AG09319 (cell line): Measurements from ENCODE around the gene TEX29.

ENCODE experiments used
- DNase-seq: peaks from one replicate; pipeline ENCODE4 v3.0.0-alpha.2; 2010; ENCODE audit warnings: low read depth; ENCODE audit errors: extremely low read depth
- TF ChIP-seq, protein P1 (sequence below): IDR thresholded peaks from 2 replicates; pipeline ENCODE4 v1.5.1; 2011; ENCODE audit warnings: low read depth, mild to moderate bottlenecking, inconsistent platforms, low read length, moderate library complexity

Gene TEX29

DNA sequence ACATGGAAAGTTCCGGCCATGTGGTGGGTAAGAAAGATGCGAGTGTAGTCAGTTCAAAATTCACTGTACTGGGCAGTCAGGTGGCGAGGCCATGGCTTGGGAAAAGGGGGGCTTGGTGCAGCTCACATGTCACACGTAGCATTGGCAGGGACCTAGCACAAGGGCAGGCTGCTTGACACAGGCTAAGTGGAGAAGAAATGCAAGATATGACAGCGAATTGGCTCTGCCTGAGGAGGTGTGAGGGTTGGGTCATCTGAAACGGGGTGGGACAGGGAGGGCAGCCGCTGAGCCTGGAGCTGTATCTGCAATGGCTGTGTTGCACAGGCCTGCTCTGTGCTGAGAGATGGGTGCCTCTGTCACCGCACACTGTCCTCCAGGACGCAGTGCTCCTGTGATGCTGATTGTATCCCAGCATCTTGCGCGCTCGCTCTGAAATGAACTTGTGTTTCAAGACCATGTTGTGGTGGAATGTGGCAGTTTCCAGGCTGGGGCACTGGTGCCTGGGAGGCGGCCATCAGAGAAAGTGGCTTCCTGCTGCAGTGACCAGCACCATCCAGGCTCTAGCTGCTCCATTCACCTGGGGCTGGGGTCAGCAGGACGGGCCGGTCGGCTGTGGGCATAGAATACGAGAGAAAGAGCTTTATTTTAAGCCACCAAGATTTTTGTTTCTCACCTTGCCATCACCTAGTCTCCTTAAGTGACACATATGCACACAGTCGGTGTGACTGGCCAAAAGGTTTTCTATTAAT is 70.3 kb downstream of the TEX29 start:
- DNase-seq: no peak
- TF ChIP-seq, protein P1, sequence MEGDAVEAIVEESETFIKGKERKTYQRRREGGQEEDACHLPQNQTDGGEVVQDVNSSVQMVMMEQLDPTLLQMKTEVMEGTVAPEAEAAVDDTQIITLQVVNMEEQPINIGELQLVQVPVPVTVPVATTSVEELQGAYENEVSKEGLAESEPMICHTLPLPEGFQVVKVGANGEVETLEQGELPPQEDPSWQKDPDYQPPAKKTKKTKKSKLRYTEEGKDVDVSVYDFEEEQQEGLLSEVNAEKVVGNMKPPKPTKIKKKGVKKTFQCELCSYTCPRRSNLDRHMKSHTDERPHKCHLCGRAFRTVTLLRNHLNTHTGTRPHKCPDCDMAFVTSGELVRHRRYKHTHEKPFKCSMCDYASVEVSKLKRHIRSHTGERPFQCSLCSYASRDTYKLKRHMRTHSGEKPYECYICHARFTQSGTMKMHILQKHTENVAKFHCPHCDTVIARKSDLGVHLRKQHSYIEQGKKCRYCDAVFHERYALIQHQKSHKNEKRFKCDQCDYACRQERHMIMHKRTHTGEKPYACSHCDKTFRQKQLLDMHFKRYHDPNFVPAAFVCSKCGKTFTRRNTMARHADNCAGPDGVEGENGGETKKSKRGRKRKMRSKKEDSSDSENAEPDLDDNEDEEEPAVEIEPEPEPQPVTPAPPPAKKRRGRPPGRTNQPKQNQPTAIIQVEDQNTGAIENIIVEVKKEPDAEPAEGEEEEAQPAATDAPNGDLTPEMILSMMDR: no peak

- TF ChIP-seq, protein P1: no peak
- no peak for DNase-seq
These were observed 72.0 kb downstream of the TEX29 start for GRCh38 chr13:111392486-111392885.

DNA sequence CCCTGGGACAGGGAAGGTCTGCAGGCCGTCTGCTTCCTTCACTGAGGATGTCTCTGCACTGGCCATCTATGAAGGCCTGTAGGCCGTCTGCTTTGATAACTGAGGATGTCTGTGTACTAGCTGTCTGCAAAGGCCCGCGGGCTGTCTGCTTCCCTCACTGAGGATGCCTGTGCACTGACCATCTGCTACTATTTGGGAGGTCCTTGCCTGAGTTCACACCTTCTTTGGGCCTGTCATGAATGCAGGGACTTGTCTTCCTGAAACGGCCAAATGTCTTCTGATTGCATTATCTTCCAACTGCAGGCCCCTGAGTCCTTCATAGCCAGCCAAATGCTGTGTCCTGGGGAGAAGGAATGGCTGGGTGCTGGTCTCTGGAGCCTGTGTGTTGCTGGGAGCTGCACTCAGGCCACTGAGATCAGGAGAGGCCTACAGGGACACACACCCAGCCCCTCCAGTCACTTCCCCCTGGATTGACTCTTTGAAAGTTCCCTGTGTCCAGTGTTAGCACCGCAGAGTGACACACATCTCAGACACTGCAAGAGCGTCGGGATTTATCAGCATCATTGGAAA is 72.9 kb downstream of the TEX29 start:
- no peak for DNase-seq

More for the DNA sequence above, 72.9 kb downstream of the TEX29 start:
- TF ChIP-seq, protein P1: no peak
